Osteocyte (in vitro differentiated cells): ENCODE measurements around the gene OGFOD3. TPM values are rescaled to one million over a fixed set of nuclear protein-coding genes. Genes with fewer than 3 reads are reported as not detected.
"Not testable (repeated sequence)": the region's sequence is repeated elsewhere in the genome, so short reads cannot be mapped to it uniquely, and the experiment has no call there.

ENCODE experiments used
- DNase-seq: peaks from one replicate; pipeline ENCODE4 v3.0.0; 2021; ENCODE audit warnings: mixed read lengths; ENCODE audit not compliant: unreplicated experiment; ENCODE audit errors: extremely low spot score
- H3K27ac Mint-ChIP-seq: one replicate; pipeline ENCODE4 v1.8.0; 2021; ENCODE audit warnings: mild to moderate bottlenecking, mixed read lengths; ENCODE audit not compliant: unreplicated experiment
- H3K27me3 Mint-ChIP-seq: one replicate; pipeline ENCODE4 v1.8.0; 2021; ENCODE audit warnings: mixed read lengths; ENCODE audit not compliant: unreplicated experiment
- H3K36me3 Mint-ChIP-seq: one replicate; pipeline ENCODE4 v1.8.0; 2021; ENCODE audit warnings: mixed read lengths; ENCODE audit not compliant: unreplicated experiment
- H3K4me1 Mint-ChIP-seq: one replicate; pipeline ENCODE4 v1.8.0; 2021; ENCODE audit warnings: mixed read lengths; ENCODE audit not compliant: unreplicated experiment
- H3K4me3 Mint-ChIP-seq: one replicate; pipeline ENCODE4 v1.8.0; 2021; ENCODE audit warnings: mild to moderate bottlenecking, moderate library complexity, mixed read lengths; ENCODE audit not compliant: unreplicated experiment
- H3K9me3 Mint-ChIP-seq: one replicate; pipeline ENCODE4 v1.8.0; 2021; ENCODE audit warnings: mixed read lengths; ENCODE audit not compliant: unreplicated experiment
- CTCF ChIP-seq: fragments of 200-600 bp; sonication (generic); IDR thresholded peaks from 2 replicates; pipeline ENCODE4 v1.5.0; 2021; ENCODE audit warnings: antibody characterized with exemption, mild to moderate bottlenecking, moderate library complexity
- total RNA-seq: library from RNA; stranded (reverse); gene quantifications from 2 replicates; pipeline ENCODE4 v1.2.1, GENCODE V29; 2021

Gene OGFOD3
- total RNA-seq, 1 donor from 2014 or later: 32.8 TPM

GRCh38 chr17:82365606-82366295 is 52.6 kb downstream of the OGFOD3 start:
- H3K27ac Mint-ChIP-seq: no peak overlapping the region
- H3K4me3 Mint-ChIP-seq: no peak overlapping the region
- H3K4me1 Mint-ChIP-seq: peaks cover 7% of the 10 kb centered on the region
- peaks cover 43% of the 10 kb centered on the region for H3K27me3 Mint-ChIP-seq
- no peak for DNase-seq
- TF ChIP-seq CTCF: no peak
- H3K36me3 Mint-ChIP-seq: no peaks in the 10 kb centered on the region
- H3K9me3 Mint-ChIP-seq: no peaks in the 10 kb centered on the region

- Mint-ChIP-seq H3K9me3 (no peaks in the 10 kb centered on the region), H3K27me3 (peaks cover 26% of the 10 kb centered on the region), H3K36me3 (no peaks in the 10 kb centered on the region), H3K4me3 (no peak overlapping the region), H3K4me1 (peaks cover 4% of the 10 kb centered on the region), H3K27ac (no peak overlapping the region)
- TF ChIP-seq CTCF: no peak
- no peak for DNase-seq
These were observed 56.3 kb downstream of the OGFOD3 start for GRCh38 chr17:82361885-82362633.

DNA sequence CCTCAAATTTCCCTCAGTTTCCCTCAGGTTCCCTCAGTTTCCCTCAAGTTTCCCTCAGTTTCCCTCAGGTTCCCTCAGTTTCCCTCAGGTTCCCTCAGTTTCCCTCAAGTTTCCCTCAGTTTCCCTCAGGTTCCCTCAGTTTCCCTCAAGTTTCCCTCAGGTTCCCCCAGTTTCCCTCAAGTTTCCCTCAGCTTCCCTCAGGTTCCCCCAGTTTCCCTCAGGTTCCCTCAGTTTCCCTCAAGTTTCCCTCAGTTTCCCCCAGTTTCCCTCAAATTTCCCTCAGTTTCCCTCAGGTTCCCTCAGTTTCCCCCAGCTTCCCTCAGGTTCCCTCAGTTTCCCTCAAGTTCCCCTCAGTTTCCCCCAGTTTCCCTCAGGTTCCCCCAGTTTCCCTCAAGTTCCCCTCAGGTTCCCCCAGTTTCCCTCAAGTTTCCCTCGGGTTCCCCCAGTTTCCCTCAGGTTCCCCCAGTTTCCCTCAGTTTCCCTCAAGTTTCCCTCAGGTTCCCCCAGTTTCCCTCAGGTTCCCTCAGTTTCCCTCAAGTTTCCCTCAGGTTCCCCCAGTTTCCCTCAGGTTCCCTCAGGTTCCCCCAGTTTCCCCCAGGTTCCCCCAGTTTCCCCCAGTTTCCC is 58.8 kb downstream of the OGFOD3 start:
- not testable (repeated sequence) for H3K4me3 Mint-ChIP-seq, H3K9me3 Mint-ChIP-seq, H3K36me3 Mint-ChIP-seq, H3K27ac Mint-ChIP-seq, H3K4me1 Mint-ChIP-seq, DNase-seq
- H3K27me3 Mint-ChIP-seq: peaks cover 19% of the 10 kb centered on the region

GRCh38 chr17:82358465-82359350 is 59.7 kb downstream of the OGFOD3 start, which contains the start of gene TEX19:
Gene TEX19, plus strand, starts transcription at chr17:82359247. Its CDS starts 2,904 bp downstream, at chr17:82362151.
- H3K36me3 Mint-ChIP-seq: no peaks in the 10 kb centered on the region
- no peak for DNase-seq
- H3K27ac Mint-ChIP-seq: no peak within 1 kb of the TSS
- H3K9me3 Mint-ChIP-seq: no peaks in the 10 kb centered on the region
- peaks cover 19% of the 10 kb centered on the region for H3K27me3 Mint-ChIP-seq
- peaks cover 4% of the 10 kb centered on the region for H3K4me1 Mint-ChIP-seq
- H3K4me3 Mint-ChIP-seq: no peak within 1 kb of the TSS
- peak; percentile 14 for TF ChIP-seq CTCF

DNA sequence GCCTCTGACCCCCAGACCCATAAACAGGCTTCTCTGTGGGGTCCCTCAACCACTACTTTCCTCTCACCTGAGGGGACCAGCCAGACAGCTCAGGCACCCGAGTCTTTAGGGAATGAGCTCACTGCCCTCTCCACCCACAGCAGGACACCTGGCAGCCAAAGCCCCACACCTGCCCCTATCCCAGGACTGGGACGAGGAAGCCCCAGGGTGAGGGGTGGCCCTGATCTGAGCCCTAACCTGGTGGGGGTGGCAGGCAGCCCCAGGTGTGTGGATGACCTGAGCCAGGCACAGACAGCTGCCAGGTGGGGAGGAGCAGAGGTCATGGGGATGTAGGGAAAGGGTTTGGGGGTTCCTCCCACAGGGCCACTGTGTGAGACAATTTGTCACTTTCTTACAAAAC is 61.0 kb downstream of the OGFOD3 start:
- Mint-ChIP-seq H3K9me3 (no peaks in the 10 kb centered on the region), H3K4me1 (peaks cover 4% of the 10 kb centered on the region), H3K27me3 (peaks cover 19% of the 10 kb centered on the region), H3K36me3 (no peaks in the 10 kb centered on the region), H3K4me3 (no peak overlapping the region), H3K27ac (no peak overlapping the region)
- no peak for TF ChIP-seq CTCF
- no peak for DNase-seq
